Endothelial cell of umbilical vein (primary cell): ENCODE data around the gene NTN1.

ENCODE experiments used
- MAX ChIP-seq: IDR thresholded peaks from 2 replicates; pipeline ENCODE4 v1.6.1; 2011; ENCODE audit not compliant: insufficient read depth, insufficient read length
- POLR2A ChIP-seq: IDR thresholded peaks from 2 replicates; pipeline ENCODE4 v1.6.1; 2012; ENCODE audit warnings: low read depth, mild to moderate bottlenecking, control low read depth, low read length
- TF ChIP-seq, protein P1 (sequence below), 2 donors: IDR thresholded peaks; 1 replicate in 1 of 2; 2 replicates in 1 of 2; pipeline ENCODE4 v1.5.1; 2011; ENCODE audit warnings: low read length in 2 of 2, mild to moderate bottlenecking in 2 of 2, moderate library complexity in 2 of 2, control low read depth in 1 of 2, inconsistent platforms in 1 of 2, low read depth in 1 of 2; ENCODE audit not compliant: insufficient read depth in 1 of 2; ENCODE audit errors: extremely low read depth in 1 of 2

- no peak for TF ChIP-seq MAX
- no peak for TF ChIP-seq POLR2A
- TF ChIP-seq, protein P1, sequence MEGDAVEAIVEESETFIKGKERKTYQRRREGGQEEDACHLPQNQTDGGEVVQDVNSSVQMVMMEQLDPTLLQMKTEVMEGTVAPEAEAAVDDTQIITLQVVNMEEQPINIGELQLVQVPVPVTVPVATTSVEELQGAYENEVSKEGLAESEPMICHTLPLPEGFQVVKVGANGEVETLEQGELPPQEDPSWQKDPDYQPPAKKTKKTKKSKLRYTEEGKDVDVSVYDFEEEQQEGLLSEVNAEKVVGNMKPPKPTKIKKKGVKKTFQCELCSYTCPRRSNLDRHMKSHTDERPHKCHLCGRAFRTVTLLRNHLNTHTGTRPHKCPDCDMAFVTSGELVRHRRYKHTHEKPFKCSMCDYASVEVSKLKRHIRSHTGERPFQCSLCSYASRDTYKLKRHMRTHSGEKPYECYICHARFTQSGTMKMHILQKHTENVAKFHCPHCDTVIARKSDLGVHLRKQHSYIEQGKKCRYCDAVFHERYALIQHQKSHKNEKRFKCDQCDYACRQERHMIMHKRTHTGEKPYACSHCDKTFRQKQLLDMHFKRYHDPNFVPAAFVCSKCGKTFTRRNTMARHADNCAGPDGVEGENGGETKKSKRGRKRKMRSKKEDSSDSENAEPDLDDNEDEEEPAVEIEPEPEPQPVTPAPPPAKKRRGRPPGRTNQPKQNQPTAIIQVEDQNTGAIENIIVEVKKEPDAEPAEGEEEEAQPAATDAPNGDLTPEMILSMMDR (IDR thresholded peaks at IDR 0.05; ENCODE audit: extremely low read depth in 1 of 2, insufficient read depth in 1 of 2, low read depth in 1 of 2, low read length in 2 of 2): no peak
Measured at GRCh38 chr17:9053406-9053805, 32.1 kb downstream of the NTN1 start.
